Neural cell (in vitro differentiated cells): ENCODE data around the gene CKB. TPM values are rescaled to one million over a fixed set of nuclear protein-coding genes. Genes with fewer than 3 reads are reported as not detected.

Experiments
- H2AFZ ChIP-seq: fragments of 200-600, 300-800 bp; sonication (generic), shearing (Covaris generic); 2 replicates; pipeline ENCODE4 v1.6.0; 2014; ENCODE audit warnings: low read depth, mild to moderate bottlenecking, antibody characterized with exemption, low read length, moderate library complexity
- H3F3A ChIP-seq: fragments of 200-600 bp; shearing (Covaris generic); 2 replicates; pipeline ENCODE4 v1.6.1; 2016; ENCODE audit warnings: mild to moderate bottlenecking, moderate library complexity, mixed read lengths, antibody characterized with exemption, low read length; ENCODE audit not compliant: insufficient read depth, poor library complexity, severe bottlenecking
- H3K27ac ChIP-seq: fragments of 200-600, 300-800 bp; sonication (generic), shearing (Covaris generic); 2 replicates; pipeline ENCODE4 v1.5.1; 2014; ENCODE audit warnings: mild to moderate bottlenecking, low read length, moderate library complexity
- H3K27me3 ChIP-seq: fragments of 300-800, 200-600 bp; sonication (generic), shearing (Covaris generic); 2 replicates; pipeline ENCODE4 v1.6.0; 2014; ENCODE audit warnings: mild to moderate bottlenecking, low read depth, low read length, moderate library complexity; ENCODE audit not compliant: insufficient read depth
- H3K36me3 ChIP-seq: fragments of 300-800, 200-600 bp; sonication (generic), shearing (Covaris generic); 2 replicates; pipeline ENCODE4 v1.5.1; 2014; ENCODE audit warnings: mild to moderate bottlenecking, antibody characterized with exemption, low read length, moderate library complexity; ENCODE audit not compliant: insufficient read depth
- H3K4me2 ChIP-seq: fragments of 300-800, 200-600 bp; sonication (generic), shearing (Covaris generic); 2 replicates; pipeline ENCODE4 v1.6.0; 2014; ENCODE audit warnings: mild to moderate bottlenecking, low read length
- H3K4me3 ChIP-seq: fragments of 300-800, 200-600 bp; sonication (generic), shearing (Covaris generic); 2 replicates; pipeline ENCODE4 v1.5.1; 2014; ENCODE audit warnings: mild to moderate bottlenecking, low read length, moderate library complexity
- H3K79me2 ChIP-seq: fragments of 200-600 bp; shearing (Covaris generic); replicated peaks from 2 replicates; pipeline ENCODE4 v1.6.0; 2014; ENCODE audit warnings: mild to moderate bottlenecking, low read length, moderate library complexity; ENCODE audit not compliant: insufficient read depth
- H3K9ac ChIP-seq: fragments of 300-800, 200-600 bp; sonication (generic), shearing (Covaris generic); 2 replicates; pipeline ENCODE4 v1.6.1; 2016; ENCODE audit warnings: mild to moderate bottlenecking, low read length, mixed read lengths
- H3K9me2 ChIP-seq: fragments of 200-600 bp; shearing (Covaris generic); 2 replicates; pipeline ENCODE4 v1.6.1; 2016; ENCODE audit warnings: mild to moderate bottlenecking, low read length, mixed read lengths; ENCODE audit not compliant: insufficient read depth
- H3K9me3 ChIP-seq: fragments of 200-600, 300-800 bp; sonication (generic), shearing (Covaris generic); 2 replicates; pipeline ENCODE4 v1.6.1; 2016; ENCODE audit warnings: mild to moderate bottlenecking, mixed run types, low read length, moderate library complexity, mixed read lengths
- H4K20me1 ChIP-seq: fragments of 200-600 bp; shearing (Covaris generic); 2 replicates; pipeline ENCODE4 v1.6.1; 2016; ENCODE audit warnings: mild to moderate bottlenecking, mixed run types; ENCODE audit not compliant: insufficient read depth
- EP300 ChIP-seq: fragments of 450-650 bp; conservative IDR thresholded peaks from 2 replicates; pipeline ENCODE4 v1.6.1; 2014; ENCODE audit warnings: antibody characterized with exemption, mild to moderate bottlenecking, moderate library complexity; ENCODE audit not compliant: poor library complexity, severe bottlenecking
- EZH2 ChIP-seq: fragments of 200-600, 300-800 bp; shearing (Covaris generic), sonication (generic); IDR thresholded peaks from 2 replicates; pipeline ENCODE4 v1.6.1; 2014; ENCODE audit warnings: antibody characterized with exemption, low read length, borderline replicate concordance, mild to moderate bottlenecking; ENCODE audit not compliant: insufficient read depth, poor library complexity, severe bottlenecking
- MXI1 ChIP-seq: fragments of 450-650 bp; conservative IDR thresholded peaks from 2 replicates; pipeline ENCODE4 v1.6.1; 2014; ENCODE audit warnings: antibody characterized with exemption, mild to moderate bottlenecking; ENCODE audit not compliant: poor library complexity, severe bottlenecking
- POLR2AphosphoS5 ChIP-seq: IDR thresholded peaks from 2 replicates; pipeline ENCODE4 v1.6.1; 2012
- RAD21 ChIP-seq: fragments of 450-650 bp; conservative IDR thresholded peaks from 2 replicates; pipeline ENCODE4 v1.6.1; 2014; ENCODE audit warnings: antibody characterized with exemption, mild to moderate bottlenecking, moderate library complexity
- SMC3 ChIP-seq: fragments of 450-650 bp; conservative IDR thresholded peaks from 2 replicates; pipeline ENCODE4 v1.6.1; 2014; ENCODE audit warnings: antibody characterized with exemption, mild to moderate bottlenecking, moderate library complexity; ENCODE audit not compliant: poor library complexity
- TAF1 ChIP-seq: IDR thresholded peaks from 2 replicates; pipeline ENCODE4 v1.6.1; 2012; ENCODE audit warnings: low read depth
- polyA plus RNA-seq: library from polyadenylated mRNA; depleted of rRNA; stranded (reverse); fragments of >200 nt; gene quantifications from 2 replicates; pipeline ENCODE4 v1.2.3, GENCODE V29; 2014
- TF ChIP-seq, protein P1 (sequence below): IDR thresholded peaks from 2 replicates; pipeline ENCODE4 v1.6.1; 2012; ENCODE audit warnings: borderline replicate concordance
- TF ChIP-seq, protein P2 (sequence below): fragments of 450-650 bp; IDR thresholded peaks from 2 replicates; pipeline ENCODE4 v1.5.1; 2014; ENCODE audit warnings: antibody characterized with exemption, mild to moderate bottlenecking, moderate library complexity; ENCODE audit not compliant: poor library complexity, severe bottlenecking

CKB gene
- polyA plus RNA-seq, 1 donor from 2014 or later, result 918 TPM

DNA sequence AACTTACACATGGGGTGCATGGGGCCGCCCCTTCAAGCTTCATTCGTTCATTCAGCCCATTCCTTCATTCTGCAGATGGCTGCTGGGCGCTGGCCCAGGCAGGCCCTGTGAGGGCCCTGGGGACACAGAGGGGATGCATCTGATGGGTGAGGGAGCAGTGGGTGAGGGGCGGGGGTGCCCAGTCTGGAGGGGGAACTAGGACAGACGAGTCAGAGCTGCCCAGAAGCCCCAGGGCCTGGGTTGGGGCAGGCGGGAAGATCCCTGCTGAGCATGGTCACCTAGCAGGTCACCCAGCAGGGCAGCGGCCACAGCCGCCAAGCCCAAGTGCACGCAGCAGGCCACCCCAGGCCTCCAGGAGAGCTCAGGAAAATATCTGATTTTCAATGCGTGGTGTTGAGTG lies 20.5 kb upstream of the CKB start:
- H3K9ac ChIP-seq, result peak overlapping the region; percentile 55
- H3F3A ChIP-seq, result no peaks in the 10 kb centered on the region
- H3K36me3 ChIP-seq, result no peaks in the 10 kb centered on the region
- H3K27ac ChIP-seq, result peak overlapping the region; percentile 41
- H3K9me2 ChIP-seq, result no peaks in the 10 kb centered on the region
- H3K79me2 ChIP-seq, result no peaks in the 10 kb centered on the region
- no peaks in the 10 kb centered on the region for H3K27me3 ChIP-seq
- H2AFZ ChIP-seq, result peak overlapping the region; percentile 0
- H4K20me1 ChIP-seq, result no peaks in the 10 kb centered on the region
- TF ChIP-seq EZH2, result no peak
- peak overlapping the region; percentile 37 for H3K4me3 ChIP-seq
- H3K9me3 ChIP-seq, result no peaks in the 10 kb centered on the region
- no peak overlapping the region for H3K4me2 ChIP-seq

DNA sequence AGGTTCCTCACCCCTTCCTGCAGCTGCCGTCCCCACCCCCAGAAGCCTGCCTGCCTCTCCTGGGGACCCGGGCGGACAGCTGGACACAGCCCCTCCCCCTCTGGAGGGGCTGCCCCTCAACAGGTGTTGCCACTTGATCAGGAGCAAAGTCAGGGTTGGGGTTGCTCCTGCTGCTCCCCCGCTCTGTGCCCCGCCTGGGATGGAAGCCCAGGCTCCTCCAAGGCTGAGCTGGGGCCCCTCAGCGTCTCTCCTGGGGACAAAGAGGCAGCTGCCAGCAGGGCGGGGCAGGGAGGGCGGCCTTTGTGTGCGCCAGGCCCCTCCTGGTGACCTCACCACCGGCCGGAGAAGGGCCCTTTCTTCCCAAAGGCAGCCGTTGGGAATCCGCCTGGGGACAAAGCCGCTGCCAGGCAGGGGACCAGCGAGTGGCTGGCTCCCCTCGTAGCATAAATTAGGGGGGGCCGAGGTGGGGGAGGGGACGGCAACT lies 20.0 kb upstream of the CKB start:
- Histone ChIP-seq H3F3A (no peaks in the 10 kb centered on the region), H3K27me3 (no peaks in the 10 kb centered on the region), H3K9me2 (no peaks in the 10 kb centered on the region), H3K9ac (peak overlapping the region; percentile 55), H2AFZ (peak overlapping the region; percentile 27), H3K4me2 (no peak overlapping the region), H3K36me3 (no peaks in the 10 kb centered on the region), H3K9me3 (no peaks in the 10 kb centered on the region), H4K20me1 (no peaks in the 10 kb centered on the region), H3K79me2 (no peaks in the 10 kb centered on the region), H3K27ac (peak overlapping the region; percentile 41), H3K4me3 (peak overlapping the region; percentile 37)
- no peak for TF ChIP-seq RAD21
- TF ChIP-seq POLR2AphosphoS5, result peak; percentile 8

DNA sequence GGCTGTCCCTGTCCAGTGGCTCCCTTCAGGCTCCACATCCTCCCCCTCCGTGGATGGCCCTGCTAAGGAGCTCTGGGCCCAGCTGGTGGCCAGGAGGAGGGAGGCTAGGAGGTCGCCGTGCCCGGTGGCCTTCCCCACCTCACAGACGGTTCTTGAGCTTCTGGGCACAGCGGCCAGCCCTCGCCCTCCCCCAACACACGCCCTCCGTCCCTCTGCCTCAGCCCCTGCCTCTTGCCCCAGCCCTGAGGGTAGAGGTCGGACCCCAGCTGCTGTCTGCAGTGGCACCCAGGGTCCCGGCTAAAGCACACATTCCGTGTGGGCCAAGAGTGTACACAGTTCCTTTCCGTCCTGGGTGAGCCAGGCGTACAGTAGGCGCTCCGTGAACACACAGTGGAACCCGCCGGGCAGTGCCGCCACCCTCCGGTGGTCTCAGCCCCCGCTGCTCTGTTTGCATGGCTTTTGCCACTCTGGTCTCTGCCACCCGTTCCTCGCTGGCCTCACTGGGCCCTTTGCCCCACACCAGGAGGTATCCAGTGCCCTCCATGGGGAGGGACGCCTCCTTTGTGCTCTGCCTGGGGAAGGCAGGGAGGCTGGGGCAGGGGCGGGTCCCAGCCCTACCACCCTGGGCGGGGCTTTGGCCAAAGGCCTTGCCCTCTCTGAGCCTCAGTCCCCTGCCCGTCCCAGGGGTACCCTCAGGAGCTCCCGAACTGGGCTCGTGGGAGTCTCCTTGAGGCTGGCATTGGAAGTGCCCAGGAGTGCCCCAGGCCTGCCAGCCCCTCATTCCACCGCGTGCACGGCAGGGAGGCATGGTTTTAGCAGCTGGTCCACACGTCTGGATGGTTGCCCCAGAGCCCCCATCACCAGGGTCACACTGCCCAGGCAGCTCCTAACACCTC lies 19.3 kb upstream of the CKB start:
- Histone ChIP-seq H2AFZ (peak overlapping the region; percentile 27), H3K4me2 (no peak overlapping the region), H3K79me2 (no peaks in the 10 kb centered on the region), H4K20me1 (no peaks in the 10 kb centered on the region), H3K9me3 (no peaks in the 10 kb centered on the region), H3K36me3 (no peaks in the 10 kb centered on the region), H3K27me3 (no peaks in the 10 kb centered on the region), H3F3A (no peaks in the 10 kb centered on the region), H3K27ac (peak overlapping the region; percentile 41), H3K9ac (peak overlapping the region; percentile 55), H3K4me3 (peak overlapping the region; percentile 37), H3K9me2 (no peaks in the 10 kb centered on the region)
- TF ChIP-seq SMC3, result no peak
- no peak for TF ChIP-seq RAD21
- no peak for TF ChIP-seq TAF1
- TF ChIP-seq EZH2, result no peak
- TF ChIP-seq POLR2AphosphoS5, result no peak

DNA sequence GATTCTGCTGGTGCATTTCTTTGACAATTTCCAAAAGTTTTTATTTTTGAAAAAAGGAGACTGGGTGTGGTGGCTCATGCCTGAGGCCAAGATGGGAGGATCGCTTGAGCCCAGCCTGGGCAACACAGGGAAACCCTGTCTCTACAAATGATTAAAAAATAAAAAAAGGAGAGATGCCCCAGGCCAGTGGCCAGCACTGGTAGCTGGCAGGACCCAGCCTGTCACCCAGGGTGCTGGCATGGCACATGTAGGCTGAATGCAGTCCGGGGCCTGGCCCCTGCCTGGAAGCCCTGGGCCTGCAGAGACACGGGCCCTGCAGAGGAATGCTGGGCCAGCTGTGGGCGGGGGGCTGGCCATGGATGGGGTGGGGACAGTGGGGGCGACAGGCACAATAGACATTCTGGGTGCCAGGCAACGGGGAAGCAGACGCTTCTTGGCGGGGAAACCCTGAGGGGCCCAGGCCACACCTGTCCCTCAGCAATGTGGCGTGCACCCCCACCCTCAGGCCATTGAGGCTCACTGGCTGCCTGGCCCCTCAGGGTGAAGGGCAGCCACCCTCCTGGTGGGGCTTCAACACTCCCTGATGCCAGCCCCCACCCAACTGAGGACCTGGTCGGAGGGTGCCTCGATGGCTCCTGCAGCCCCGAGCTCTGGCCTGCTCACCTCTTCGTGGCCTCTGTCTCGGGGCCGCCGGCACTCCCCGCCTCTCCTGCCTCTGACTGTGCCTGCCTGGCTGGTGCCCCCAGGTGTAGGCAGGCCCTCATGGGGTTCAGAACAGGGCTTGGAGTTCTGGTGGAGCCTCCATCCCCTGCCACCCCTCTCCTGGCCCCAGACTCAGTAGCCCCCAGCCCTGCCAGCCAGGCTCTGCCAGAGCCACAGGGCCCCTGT lies 18.4 kb upstream of the CKB start:
- H3K27me3 ChIP-seq, result no peaks in the 10 kb centered on the region
- no peak overlapping the region for H3K4me3 ChIP-seq
- no peaks in the 10 kb centered on the region for H3K9me2 ChIP-seq
- H3K4me2 ChIP-seq, result no peak overlapping the region
- no peaks in the 10 kb centered on the region for H3K36me3 ChIP-seq
- TF ChIP-seq, protein P1, sequence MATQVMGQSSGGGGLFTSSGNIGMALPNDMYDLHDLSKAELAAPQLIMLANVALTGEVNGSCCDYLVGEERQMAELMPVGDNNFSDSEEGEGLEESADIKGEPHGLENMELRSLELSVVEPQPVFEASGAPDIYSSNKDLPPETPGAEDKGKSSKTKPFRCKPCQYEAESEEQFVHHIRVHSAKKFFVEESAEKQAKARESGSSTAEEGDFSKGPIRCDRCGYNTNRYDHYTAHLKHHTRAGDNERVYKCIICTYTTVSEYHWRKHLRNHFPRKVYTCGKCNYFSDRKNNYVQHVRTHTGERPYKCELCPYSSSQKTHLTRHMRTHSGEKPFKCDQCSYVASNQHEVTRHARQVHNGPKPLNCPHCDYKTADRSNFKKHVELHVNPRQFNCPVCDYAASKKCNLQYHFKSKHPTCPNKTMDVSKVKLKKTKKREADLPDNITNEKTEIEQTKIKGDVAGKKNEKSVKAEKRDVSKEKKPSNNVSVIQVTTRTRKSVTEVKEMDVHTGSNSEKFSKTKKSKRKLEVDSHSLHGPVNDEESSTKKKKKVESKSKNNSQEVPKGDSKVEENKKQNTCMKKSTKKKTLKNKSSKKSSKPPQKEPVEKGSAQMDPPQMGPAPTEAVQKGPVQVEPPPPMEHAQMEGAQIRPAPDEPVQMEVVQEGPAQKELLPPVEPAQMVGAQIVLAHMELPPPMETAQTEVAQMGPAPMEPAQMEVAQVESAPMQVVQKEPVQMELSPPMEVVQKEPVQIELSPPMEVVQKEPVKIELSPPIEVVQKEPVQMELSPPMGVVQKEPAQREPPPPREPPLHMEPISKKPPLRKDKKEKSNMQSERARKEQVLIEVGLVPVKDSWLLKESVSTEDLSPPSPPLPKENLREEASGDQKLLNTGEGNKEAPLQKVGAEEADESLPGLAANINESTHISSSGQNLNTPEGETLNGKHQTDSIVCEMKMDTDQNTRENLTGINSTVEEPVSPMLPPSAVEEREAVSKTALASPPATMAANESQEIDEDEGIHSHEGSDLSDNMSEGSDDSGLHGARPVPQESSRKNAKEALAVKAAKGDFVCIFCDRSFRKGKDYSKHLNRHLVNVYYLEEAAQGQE, result no peak
- TF ChIP-seq MXI1 (no peak), TAF1 (no peak), EZH2 (no peak), RAD21 (no peak), POLR2AphosphoS5 (no peak), EP300 (no peak), SMC3 (no peak)
- TF ChIP-seq, protein P2, sequence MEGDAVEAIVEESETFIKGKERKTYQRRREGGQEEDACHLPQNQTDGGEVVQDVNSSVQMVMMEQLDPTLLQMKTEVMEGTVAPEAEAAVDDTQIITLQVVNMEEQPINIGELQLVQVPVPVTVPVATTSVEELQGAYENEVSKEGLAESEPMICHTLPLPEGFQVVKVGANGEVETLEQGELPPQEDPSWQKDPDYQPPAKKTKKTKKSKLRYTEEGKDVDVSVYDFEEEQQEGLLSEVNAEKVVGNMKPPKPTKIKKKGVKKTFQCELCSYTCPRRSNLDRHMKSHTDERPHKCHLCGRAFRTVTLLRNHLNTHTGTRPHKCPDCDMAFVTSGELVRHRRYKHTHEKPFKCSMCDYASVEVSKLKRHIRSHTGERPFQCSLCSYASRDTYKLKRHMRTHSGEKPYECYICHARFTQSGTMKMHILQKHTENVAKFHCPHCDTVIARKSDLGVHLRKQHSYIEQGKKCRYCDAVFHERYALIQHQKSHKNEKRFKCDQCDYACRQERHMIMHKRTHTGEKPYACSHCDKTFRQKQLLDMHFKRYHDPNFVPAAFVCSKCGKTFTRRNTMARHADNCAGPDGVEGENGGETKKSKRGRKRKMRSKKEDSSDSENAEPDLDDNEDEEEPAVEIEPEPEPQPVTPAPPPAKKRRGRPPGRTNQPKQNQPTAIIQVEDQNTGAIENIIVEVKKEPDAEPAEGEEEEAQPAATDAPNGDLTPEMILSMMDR, result no peak
- no peak overlapping the region for H3K9ac ChIP-seq
- no peaks in the 10 kb centered on the region for H3K9me3 ChIP-seq
- H3F3A ChIP-seq, result no peaks in the 10 kb centered on the region
- H2AFZ ChIP-seq, result no peak overlapping the region
- no peaks in the 10 kb centered on the region for H4K20me1 ChIP-seq
- H3K27ac ChIP-seq, result no peak overlapping the region
- no peaks in the 10 kb centered on the region for H3K79me2 ChIP-seq
